Hepatocyte (in vitro differentiated cells): Measurements from ENCODE around the gene EIF4G3. TPM values are rescaled to one million over a fixed set of nuclear protein-coding genes. Genes with fewer than 3 reads are reported as not detected.

Source experiments
- DNase-seq: peaks from one replicate; pipeline ENCODE4 v3.0.0-alpha.2; 2016; ENCODE audit warnings: low spot score
- H2AFZ ChIP-seq: fragments of 200-600 bp; sonication (generic); 2 replicates; pipeline ENCODE4 v1.6.0; 2016; ENCODE audit warnings: antibody characterized with exemption, mild to moderate bottlenecking
- H3K27ac ChIP-seq: fragments of 200-600 bp; sonication (generic); 2 replicates; pipeline ENCODE4 v1.5.1; 2016; ENCODE audit warnings: mild to moderate bottlenecking
- H3K27me3 ChIP-seq: fragments of 200-600 bp; sonication (generic); 2 replicates; pipeline ENCODE4 v1.6.1; 2016
- H3K36me3 ChIP-seq: fragments of 200-600 bp; sonication (generic); replicated peaks from 2 replicates; pipeline ENCODE4 v1.5.1; 2016; ENCODE audit warnings: low read depth; ENCODE audit not compliant: insufficient read depth
- H3K4me1 ChIP-seq: fragments of 200-600 bp; sonication (generic); 2 replicates; pipeline ENCODE4 v1.5.1; 2016; ENCODE audit warnings: mild to moderate bottlenecking, moderate library complexity; ENCODE audit not compliant: insufficient read depth
- H3K4me2 ChIP-seq: fragments of 200-600 bp; sonication (generic); 2 replicates; pipeline ENCODE4 v1.6.0; 2016
- H3K4me3 ChIP-seq: fragments of 200-600 bp; sonication (generic); 2 replicates; pipeline ENCODE4 v1.5.1; 2016; ENCODE audit warnings: mild to moderate bottlenecking
- H3K79me2 ChIP-seq: fragments of 200-600 bp; sonication (generic); 2 replicates; pipeline ENCODE4 v1.6.0; 2017; ENCODE audit warnings: mild to moderate bottlenecking
- H3K9me2 ChIP-seq: fragments of 200-600 bp; sonication (generic); replicated peaks from 2 replicates; pipeline ENCODE4 v1.6.0; 2017; ENCODE audit warnings: mild to moderate bottlenecking; ENCODE audit not compliant: insufficient read depth
- H3K9me3 ChIP-seq: fragments of 200-600 bp; sonication (generic); 2 replicates; pipeline ENCODE4 v1.5.1; 2016; ENCODE audit warnings: low read depth, mild to moderate bottlenecking
- H4K20me1 ChIP-seq: fragments of 200-600 bp; sonication (generic); 2 replicates; pipeline ENCODE4 v1.6.0; 2016; ENCODE audit warnings: mild to moderate bottlenecking; ENCODE audit not compliant: insufficient read depth, poor library complexity, severe bottlenecking
- EZH2 ChIP-seq: fragments of 200-600 bp; sonication (generic); IDR thresholded peaks from 2 replicates; pipeline ENCODE4 v1.6.1; 2016; ENCODE audit warnings: antibody characterized with exemption, mild to moderate bottlenecking, borderline replicate concordance
- EZH2phosphoT487 ChIP-seq: fragments of 200-600 bp; sonication (generic); IDR thresholded peaks from one replicate; pipeline ENCODE4 v1.6.1; 2018; ENCODE audit warnings: antibody characterized with exemption, mild to moderate bottlenecking, low read depth, moderate library complexity; ENCODE audit not compliant: unreplicated experiment, severe bottlenecking
- WGBS: methylation state at CpG from one replicate; pipeline ENCODE4 v1.1.6; 2016; ENCODE audit warnings: low lambda C conversion rate; ENCODE audit errors: missing lambda C conversion rate; 5-methylcytosine and 5-hydroxymethylcytosine counted together
- polyA plus RNA-seq: library from polyadenylated mRNA; unstranded; fragments of >200 nt; fragmentation: Nextera tagmentation; extraction: Ambion mirVana; gene quantifications from 2 replicates; pipeline ENCODE4 v1.2.1, GENCODE V29; 2016
- total RNA-seq: library from RNA; depleted of rRNA; stranded (reverse); fragments of >200 nt; gene quantifications from 2 replicates; pipeline ENCODE4 v1.2.3, GENCODE V29; 2014
- TF ChIP-seq, protein P1 (sequence below): fragments of 200-600 bp; sonication (generic); IDR thresholded peaks from 2 replicates; pipeline ENCODE4 v1.5.1; 2016; ENCODE audit warnings: antibody characterized with exemption, mild to moderate bottlenecking; ENCODE audit not compliant: poor library complexity

EIF4G3 gene
- total and polyA plus RNA-seq, 2 experiments from 2014 or later: 33.4 to 42.2 TPM

- Histone ChIP-seq H3K79me2 (peaks cover 99% of the 10 kb centered on the region), H3K36me3 (no peaks in the 10 kb centered on the region), H2AFZ (no peak overlapping the region), H3K4me2 (no peak overlapping the region), H3K9me2 (no peaks in the 10 kb centered on the region), H3K4me1 (peaks cover 13% of the 10 kb centered on the region), H3K27ac (no peak overlapping the region), H3K9me3 (no peaks in the 10 kb centered on the region), H3K27me3 (no peaks in the 10 kb centered on the region), H3K4me3 (no peak overlapping the region), H4K20me1 (peaks cover 21% of the 10 kb centered on the region)
- no peak for DNase-seq
- TF ChIP-seq, protein P1, sequence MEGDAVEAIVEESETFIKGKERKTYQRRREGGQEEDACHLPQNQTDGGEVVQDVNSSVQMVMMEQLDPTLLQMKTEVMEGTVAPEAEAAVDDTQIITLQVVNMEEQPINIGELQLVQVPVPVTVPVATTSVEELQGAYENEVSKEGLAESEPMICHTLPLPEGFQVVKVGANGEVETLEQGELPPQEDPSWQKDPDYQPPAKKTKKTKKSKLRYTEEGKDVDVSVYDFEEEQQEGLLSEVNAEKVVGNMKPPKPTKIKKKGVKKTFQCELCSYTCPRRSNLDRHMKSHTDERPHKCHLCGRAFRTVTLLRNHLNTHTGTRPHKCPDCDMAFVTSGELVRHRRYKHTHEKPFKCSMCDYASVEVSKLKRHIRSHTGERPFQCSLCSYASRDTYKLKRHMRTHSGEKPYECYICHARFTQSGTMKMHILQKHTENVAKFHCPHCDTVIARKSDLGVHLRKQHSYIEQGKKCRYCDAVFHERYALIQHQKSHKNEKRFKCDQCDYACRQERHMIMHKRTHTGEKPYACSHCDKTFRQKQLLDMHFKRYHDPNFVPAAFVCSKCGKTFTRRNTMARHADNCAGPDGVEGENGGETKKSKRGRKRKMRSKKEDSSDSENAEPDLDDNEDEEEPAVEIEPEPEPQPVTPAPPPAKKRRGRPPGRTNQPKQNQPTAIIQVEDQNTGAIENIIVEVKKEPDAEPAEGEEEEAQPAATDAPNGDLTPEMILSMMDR: no peak
- no peak for TF ChIP-seq EZH2
- TF ChIP-seq EZH2phosphoT487: no peak
- WGBS: 100% methylated on average over 2 of the region's 2 CpGs
Measured at GRCh38 chr1:21168444-21168843, 8.3 kb downstream of the EIF4G3 start.

DNA sequence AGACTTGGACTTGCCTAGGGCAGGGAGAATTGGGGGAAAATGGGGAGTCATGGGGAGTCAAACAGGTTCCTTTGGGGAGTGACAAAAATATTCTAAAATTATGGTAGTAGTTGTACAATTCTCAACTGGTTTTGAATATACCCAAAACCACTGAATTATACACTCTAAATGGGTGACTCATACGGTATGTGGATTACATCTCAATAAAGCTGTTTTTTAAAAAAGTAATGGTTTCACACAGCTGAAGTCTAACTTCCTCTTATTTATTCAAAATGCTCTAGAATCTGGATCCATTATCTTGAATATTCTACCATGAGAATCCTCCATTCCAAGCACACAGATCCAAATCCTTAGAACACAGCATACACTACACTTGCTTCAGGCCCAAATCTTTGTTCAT is 11.1 kb downstream of the EIF4G3 start:
- H3K4me3 ChIP-seq: no peak overlapping the region
- 100% methylated on average over 1 of the region's 1 CpG for WGBS
- peaks cover 10% of the 10 kb centered on the region for H4K20me1 ChIP-seq
- H3K27me3 ChIP-seq: no peaks in the 10 kb centered on the region
- no peak overlapping the region for H2AFZ ChIP-seq
- H3K4me2 ChIP-seq: no peak overlapping the region
- H3K36me3 ChIP-seq: no peaks in the 10 kb centered on the region
- no peak overlapping the region for H3K27ac ChIP-seq
- peaks cover 99% of the 10 kb centered on the region for H3K79me2 ChIP-seq
- no peaks in the 10 kb centered on the region for H3K9me2 ChIP-seq
- TF ChIP-seq EZH2phosphoT487: no peak
- TF ChIP-seq, protein P1: no peak
- TF ChIP-seq EZH2: no peak
- no peak for DNase-seq
- H3K4me1 ChIP-seq: no peaks in the 10 kb centered on the region
- no peaks in the 10 kb centered on the region for H3K9me3 ChIP-seq

GRCh38 chr1:21165076-21165475 is 11.6 kb downstream of the EIF4G3 start:
- Histone ChIP-seq H3K4me2 (no peak overlapping the region), H3K4me1 (no peaks in the 10 kb centered on the region), H3K9me2 (no peaks in the 10 kb centered on the region), H4K20me1 (peaks cover 10% of the 10 kb centered on the region), H3K79me2 (peaks cover 99% of the 10 kb centered on the region), H3K36me3 (no peaks in the 10 kb centered on the region), H3K27me3 (no peaks in the 10 kb centered on the region), H3K27ac (no peak overlapping the region), H3K4me3 (no peak overlapping the region), H2AFZ (no peak overlapping the region), H3K9me3 (no peaks in the 10 kb centered on the region)
- DNase-seq: no peak
- TF ChIP-seq EZH2phosphoT487: no peak
- TF ChIP-seq, protein P1: no peak
- TF ChIP-seq EZH2: no peak
- WGBS: 95% methylated on average over 2 of the region's 2 CpGs

DNA sequence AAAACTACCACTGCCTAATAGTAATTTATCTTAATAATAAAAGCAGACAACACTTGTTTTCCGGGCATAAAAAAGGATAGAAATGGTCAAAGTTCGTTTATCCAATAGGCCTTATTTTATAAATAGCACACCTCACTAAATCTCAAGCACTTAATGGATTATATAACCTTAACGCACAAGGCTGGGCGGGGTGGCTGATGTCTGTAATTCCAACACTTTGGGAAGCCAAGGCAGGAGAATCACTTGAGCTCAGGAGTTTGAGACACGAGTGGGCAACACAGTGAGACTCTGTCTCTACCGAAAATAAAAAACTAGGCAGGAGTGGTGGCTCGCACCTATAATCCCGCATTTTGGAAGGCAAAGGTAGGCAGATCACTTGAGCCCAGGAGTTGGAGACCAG is 12.4 kb downstream of the EIF4G3 start:
- WGBS: 95% methylated on average over 8 of the region's 8 CpGs
- no peaks in the 10 kb centered on the region for H3K9me2 ChIP-seq
- H3K9me3 ChIP-seq: no peaks in the 10 kb centered on the region
- no peak overlapping the region for H3K4me3 ChIP-seq
- no peak overlapping the region for H2AFZ ChIP-seq
- no peaks in the 10 kb centered on the region for H3K4me1 ChIP-seq
- TF ChIP-seq, protein P1: no peak
- TF ChIP-seq EZH2 (no peak), EZH2phosphoT487 (no peak)
- H4K20me1 ChIP-seq: peaks cover 10% of the 10 kb centered on the region
- DNase-seq: no peak
- H3K36me3 ChIP-seq: no peaks in the 10 kb centered on the region
- H3K27me3 ChIP-seq: no peaks in the 10 kb centered on the region
- peaks cover 99% of the 10 kb centered on the region for H3K79me2 ChIP-seq
- H3K4me2 ChIP-seq: no peak overlapping the region
- H3K27ac ChIP-seq: no peak overlapping the region
